Testis (tissue), 2 donors: ENCODE measurements around the gene AATF.

Source experiments
- CTCF ChIP-seq, 3 experiments: fragments of 450-650 bp in 2 of 3; fragments of 200-600 bp in 1 of 3; sonication (generic) in 1 of 3; IDR thresholded peaks; one replicate each; pipeline ENCODE4 v1.5.1; 2016 to 2019; ENCODE audit warnings: antibody characterized with exemption in 3 of 3, mild to moderate bottlenecking in 2 of 3, moderate library complexity in 1 of 3
- POLR2A ChIP-seq: fragments of 450-650 bp; IDR thresholded peaks from one replicate; pipeline ENCODE4 v1.6.1; 2017; ENCODE audit warnings: antibody characterized with exemption, mild to moderate bottlenecking, moderate library complexity

- TF ChIP-seq CTCF (IDR thresholded peaks at IDR 0.05) (no peak), POLR2A (no peak)
These were observed 2.6 kb upstream of the AATF start for GRCh38 chr17:36945959-36946725.
